ENCODE measurements around the gene DNAJB6. TPM values are rescaled to one million over a fixed set of nuclear protein-coding genes. Genes with fewer than 3 reads are reported as not detected.

The DNAJB6 gene
- 129 TPM for polyA plus RNA-seq (2012; ENCODE audit: insufficient read length, low read depth)

DNA sequence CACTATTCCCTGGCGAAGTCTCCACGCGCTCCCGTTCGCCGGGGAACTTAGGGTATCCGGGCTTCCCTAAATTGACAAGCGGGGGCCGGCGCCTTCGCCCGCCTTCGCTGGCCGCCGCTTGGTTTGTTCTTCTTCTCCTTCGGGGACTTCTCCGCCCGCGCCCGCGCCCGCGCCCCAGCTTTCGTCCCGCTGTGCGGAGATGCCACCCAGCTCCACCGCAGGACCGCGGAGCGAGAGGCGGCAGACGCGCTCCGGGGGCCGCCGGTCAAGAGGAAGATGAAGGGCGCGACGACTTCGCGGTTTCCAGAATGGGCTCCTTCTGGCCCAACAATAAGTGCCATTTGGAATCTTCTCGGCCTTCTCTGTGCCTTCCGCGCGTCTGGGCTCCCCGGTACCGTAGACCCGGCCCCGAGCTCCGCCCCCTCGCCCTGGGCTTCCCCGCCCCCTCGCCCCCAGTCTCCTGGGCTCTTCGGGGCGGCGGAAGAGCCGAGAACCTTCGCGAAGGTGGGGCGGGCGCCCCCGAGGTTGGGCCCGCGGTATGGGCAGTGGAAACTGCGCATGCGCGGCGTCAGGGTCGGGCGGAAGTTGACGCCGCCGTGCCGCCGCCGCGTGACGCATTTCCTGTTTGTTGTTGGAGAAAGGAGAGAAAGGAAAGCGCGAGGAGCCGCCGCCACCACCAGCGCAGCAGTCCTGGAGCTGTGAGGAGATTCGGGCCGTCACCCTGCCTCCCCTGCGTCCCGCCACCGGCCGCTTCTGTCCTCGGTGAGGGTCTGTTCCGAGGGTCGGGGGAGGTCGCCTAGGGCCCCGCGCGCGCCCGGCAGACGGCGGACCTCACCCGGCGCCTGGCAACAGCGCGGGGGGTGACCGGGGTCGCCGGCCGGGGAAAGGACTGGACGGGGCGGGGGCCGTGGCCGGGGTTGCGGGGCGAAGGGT, at the start of gene DNAJB6:
Gene DNAJB6 (plus strand): TSS at position 622 of the 933 bp plus-strand sequence. CDS start 21,569 bp downstream, outside the sequence.
- TF ChIP-seq SIN3A (IDR thresholded peaks at IDR 0.05; ENCODE audit: borderline replicate concordance, insufficient read depth, low read length) (no peak), FOXP2 (optimal IDR thresholded peaks at IDR 0.05; ENCODE audit: borderline replicate concordance, extremely low read depth, extremely low read length, insufficient read depth) (peak; percentile 97)

DNA sequence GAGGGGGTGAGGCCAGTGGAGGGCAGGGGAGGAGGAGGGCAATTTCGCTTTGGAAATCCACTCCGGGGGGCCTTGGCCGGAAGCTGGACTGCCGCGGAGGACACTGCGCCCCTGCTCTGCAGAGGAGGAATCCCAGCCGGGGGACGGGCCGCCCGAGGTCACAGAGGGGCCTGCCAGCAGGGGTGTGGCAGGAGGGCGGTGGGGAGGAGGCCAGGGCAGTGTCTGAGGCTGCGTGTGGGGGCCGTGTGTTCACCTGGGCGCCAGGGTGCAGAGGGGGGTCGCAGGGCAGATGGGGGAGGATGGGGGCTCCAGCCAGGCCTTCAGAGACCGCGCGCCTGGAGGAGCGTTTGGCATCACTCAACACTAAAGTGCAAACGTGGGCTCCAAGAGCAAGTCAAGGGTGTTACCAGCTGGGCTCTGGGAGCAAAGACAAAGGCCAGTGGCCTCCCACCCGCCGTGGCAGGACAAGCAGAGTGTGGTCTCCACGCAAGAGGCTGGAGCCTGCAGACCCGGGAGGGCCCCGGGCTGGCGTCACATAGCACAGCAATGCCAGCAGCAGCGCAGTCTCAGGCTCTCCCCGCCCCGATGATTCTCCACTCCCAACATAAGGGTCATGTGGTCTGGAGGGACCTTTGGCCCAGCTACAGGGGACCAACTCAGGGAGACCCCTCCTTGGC, 45.3 kb upstream of the DNAJB6 start:
- TF ChIP-seq SIN3A (IDR thresholded peaks at IDR 0.05; ENCODE audit: borderline replicate concordance, insufficient read depth, low read length), result no peak
- TF ChIP-seq POLR2AphosphoS5 (IDR thresholded peaks at IDR 0.05; ENCODE audit: low read depth, low read length), result no peak
- TF ChIP-seq TAF1 (IDR thresholded peaks at IDR 0.05; ENCODE audit: borderline replicate concordance, insufficient read depth, low read length), result no peak
- no peak for TF ChIP-seq FOXP2 (optimal IDR thresholded peaks at IDR 0.05; ENCODE audit: borderline replicate concordance, extremely low read depth, extremely low read length, insufficient read depth)
- TF ChIP-seq, protein P1, sequence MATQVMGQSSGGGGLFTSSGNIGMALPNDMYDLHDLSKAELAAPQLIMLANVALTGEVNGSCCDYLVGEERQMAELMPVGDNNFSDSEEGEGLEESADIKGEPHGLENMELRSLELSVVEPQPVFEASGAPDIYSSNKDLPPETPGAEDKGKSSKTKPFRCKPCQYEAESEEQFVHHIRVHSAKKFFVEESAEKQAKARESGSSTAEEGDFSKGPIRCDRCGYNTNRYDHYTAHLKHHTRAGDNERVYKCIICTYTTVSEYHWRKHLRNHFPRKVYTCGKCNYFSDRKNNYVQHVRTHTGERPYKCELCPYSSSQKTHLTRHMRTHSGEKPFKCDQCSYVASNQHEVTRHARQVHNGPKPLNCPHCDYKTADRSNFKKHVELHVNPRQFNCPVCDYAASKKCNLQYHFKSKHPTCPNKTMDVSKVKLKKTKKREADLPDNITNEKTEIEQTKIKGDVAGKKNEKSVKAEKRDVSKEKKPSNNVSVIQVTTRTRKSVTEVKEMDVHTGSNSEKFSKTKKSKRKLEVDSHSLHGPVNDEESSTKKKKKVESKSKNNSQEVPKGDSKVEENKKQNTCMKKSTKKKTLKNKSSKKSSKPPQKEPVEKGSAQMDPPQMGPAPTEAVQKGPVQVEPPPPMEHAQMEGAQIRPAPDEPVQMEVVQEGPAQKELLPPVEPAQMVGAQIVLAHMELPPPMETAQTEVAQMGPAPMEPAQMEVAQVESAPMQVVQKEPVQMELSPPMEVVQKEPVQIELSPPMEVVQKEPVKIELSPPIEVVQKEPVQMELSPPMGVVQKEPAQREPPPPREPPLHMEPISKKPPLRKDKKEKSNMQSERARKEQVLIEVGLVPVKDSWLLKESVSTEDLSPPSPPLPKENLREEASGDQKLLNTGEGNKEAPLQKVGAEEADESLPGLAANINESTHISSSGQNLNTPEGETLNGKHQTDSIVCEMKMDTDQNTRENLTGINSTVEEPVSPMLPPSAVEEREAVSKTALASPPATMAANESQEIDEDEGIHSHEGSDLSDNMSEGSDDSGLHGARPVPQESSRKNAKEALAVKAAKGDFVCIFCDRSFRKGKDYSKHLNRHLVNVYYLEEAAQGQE (IDR thresholded peaks at IDR 0.05; ENCODE audit: insufficient read depth in 1 of 2, low read depth in 2 of 2, low read length in 2 of 2), result no peak

DNA sequence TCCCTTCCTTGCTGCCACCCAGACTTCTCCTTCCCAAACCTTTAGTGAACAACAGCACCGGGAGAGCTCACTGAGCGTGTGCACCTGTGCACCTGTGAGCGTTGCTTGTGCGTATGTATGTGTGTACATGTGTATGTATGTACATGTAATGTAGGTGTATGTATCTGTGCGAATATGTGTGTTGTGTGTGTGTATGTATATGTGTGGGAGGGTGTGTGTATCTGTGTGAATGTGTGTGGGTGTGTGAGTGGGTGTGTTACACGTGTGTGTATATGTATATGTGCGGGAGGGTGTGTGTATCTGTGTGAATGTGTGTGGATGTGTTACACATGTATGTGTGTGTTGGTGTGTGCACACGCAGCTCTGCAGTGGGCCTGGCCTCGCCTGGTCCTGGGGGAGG, 44.5 kb upstream of the DNAJB6 start:
- TF ChIP-seq POLR2AphosphoS5 (IDR thresholded peaks at IDR 0.05; ENCODE audit: low read depth, low read length) (no peak), SIN3A (IDR thresholded peaks at IDR 0.05; ENCODE audit: borderline replicate concordance, insufficient read depth, low read length) (no peak), FOXP2 (optimal IDR thresholded peaks at IDR 0.05; ENCODE audit: borderline replicate concordance, extremely low read depth, extremely low read length, insufficient read depth) (no peak), TAF1 (IDR thresholded peaks at IDR 0.05; ENCODE audit: borderline replicate concordance, insufficient read depth, low read length) (no peak)
- TF ChIP-seq, protein P1 (IDR thresholded peaks at IDR 0.05; ENCODE audit: insufficient read depth in 1 of 2, low read depth in 2 of 2, low read length in 2 of 2), result no peak

DNA sequence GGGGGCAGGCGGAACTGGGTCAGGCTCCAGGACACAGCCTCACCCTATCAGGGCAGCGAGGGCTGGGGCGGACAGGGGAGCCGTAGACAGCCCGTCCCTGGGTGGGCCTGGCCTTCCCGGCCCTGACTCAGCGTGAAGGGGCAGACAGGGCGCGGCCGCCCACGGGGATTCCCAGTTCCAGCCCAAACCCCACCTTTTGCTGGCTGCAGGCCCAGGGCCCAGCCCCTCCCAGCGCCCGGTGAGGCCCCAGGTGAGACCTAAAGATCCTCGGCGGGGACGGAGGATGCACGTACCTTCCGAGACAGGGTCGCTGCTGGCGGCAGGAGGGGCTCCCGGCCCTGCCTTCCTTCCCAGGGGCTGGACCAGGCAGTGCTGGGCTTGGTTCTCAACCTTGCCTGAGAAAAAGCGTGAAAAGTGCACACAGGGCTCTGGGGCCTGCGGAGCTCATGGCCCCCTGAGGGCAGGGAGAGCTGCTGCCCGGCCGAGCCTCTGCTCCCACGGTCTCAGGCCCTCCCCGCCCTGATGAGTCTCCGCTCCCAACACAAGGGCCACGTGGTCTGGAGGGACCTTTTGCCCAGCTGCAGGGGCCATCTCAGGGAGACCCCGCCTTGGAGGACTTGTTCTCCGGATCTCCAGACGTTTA, 43.9 kb upstream of the DNAJB6 start:
- TF ChIP-seq, protein P1 (IDR thresholded peaks at IDR 0.05; ENCODE audit: insufficient read depth in 1 of 2, low read depth in 2 of 2, low read length in 2 of 2), result no peak
- TF ChIP-seq TAF1 (IDR thresholded peaks at IDR 0.05; ENCODE audit: borderline replicate concordance, insufficient read depth, low read length), result no peak
- no peak for TF ChIP-seq FOXP2 (optimal IDR thresholded peaks at IDR 0.05; ENCODE audit: borderline replicate concordance, extremely low read depth, extremely low read length, insufficient read depth)
- no peak for TF ChIP-seq POLR2AphosphoS5 (IDR thresholded peaks at IDR 0.05; ENCODE audit: low read depth, low read length)
- TF ChIP-seq SIN3A (IDR thresholded peaks at IDR 0.05; ENCODE audit: borderline replicate concordance, insufficient read depth, low read length), result no peak

DNA sequence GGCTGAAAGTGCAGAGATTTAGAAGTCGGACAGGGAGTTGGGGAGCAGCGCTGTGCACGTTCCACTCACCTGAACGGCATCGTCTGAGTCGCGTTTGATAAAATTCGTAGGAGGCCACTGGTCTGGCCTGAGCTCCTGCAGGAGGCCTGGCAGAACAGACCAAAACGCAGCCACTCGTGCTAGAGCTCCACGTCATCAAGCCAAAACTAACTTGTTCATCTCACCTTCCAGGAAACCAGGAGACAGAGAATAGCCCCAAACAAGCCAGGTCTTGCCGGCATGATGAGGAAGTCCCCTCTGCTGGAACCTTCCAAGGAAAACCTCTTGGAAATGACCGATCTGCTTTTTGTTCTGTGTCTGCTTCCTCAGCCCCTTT, 43.4 kb upstream of the DNAJB6 start:
- TF ChIP-seq SIN3A (IDR thresholded peaks at IDR 0.05; ENCODE audit: borderline replicate concordance, insufficient read depth, low read length) (no peak), POLR2AphosphoS5 (IDR thresholded peaks at IDR 0.05; ENCODE audit: low read depth, low read length) (no peak), TAF1 (IDR thresholded peaks at IDR 0.05; ENCODE audit: borderline replicate concordance, insufficient read depth, low read length) (no peak), FOXP2 (optimal IDR thresholded peaks at IDR 0.05; ENCODE audit: borderline replicate concordance, extremely low read depth, extremely low read length, insufficient read depth) (no peak)
- TF ChIP-seq, protein P1 (IDR thresholded peaks at IDR 0.05; ENCODE audit: insufficient read depth in 1 of 2, low read depth in 2 of 2, low read length in 2 of 2), result no peak
